Thoracic aorta (tissue), 2 donors: ENCODE results near the gene MYH15. TPM values are rescaled to one million over a fixed set of nuclear protein-coding genes. Genes with fewer than 3 reads are reported as not detected.

Experiments
- ATAC-seq: fragments of 150-250 bp; one replicate; pipeline ENCODE4 v1.8.0; 2017; ENCODE audit warnings: low read depth; ENCODE audit not compliant: insufficient number of reproducible peaks, low FRiP score
- DNase-seq: peaks from one replicate; pipeline ENCODE4 v3.0.0-alpha.2; 2020; ENCODE audit warnings: low spot score
- H3K27ac ChIP-seq, 2 donors: fragments of 200-600 bp; sonication (generic); 1 replicate in 1 of 2; 2 replicates in 1 of 2; pipeline ENCODE4 v1.5.1; 2016; ENCODE audit warnings: mild to moderate bottlenecking in 2 of 2, moderate library complexity in 2 of 2
- H3K27me3 ChIP-seq: fragments of 200-600 bp; sonication (generic); replicated peaks from 2 replicates; pipeline ENCODE4 v1.6.0; 2016; ENCODE audit warnings: mild to moderate bottlenecking; ENCODE audit not compliant: insufficient read depth
- H3K36me3 ChIP-seq: fragments of 200-600 bp; sonication (generic); one replicate; pipeline ENCODE4 v1.5.1; 2016
- H3K4me1 ChIP-seq, 2 donors: fragments of 200-600 bp; sonication (generic); 1 replicate in 1 of 2; 2 replicates in 1 of 2; pipeline versions ENCODE4 v1.5.1 to v1.6.0; 2016; ENCODE audit warnings: low read depth in 2 of 2, mild to moderate bottlenecking in 1 of 2; ENCODE audit not compliant: control insufficient read depth in 1 of 2
- H3K4me3 ChIP-seq: fragments of 200-600 bp; sonication (generic); 2 replicates; pipeline ENCODE4 v1.5.1; 2016; ENCODE audit warnings: mild to moderate bottlenecking
- H3K9me3 ChIP-seq: fragments of 200-600 bp; sonication (generic); 2 replicates; pipeline ENCODE4 v1.5.1; 2016
- CTCF ChIP-seq: fragments of 200-600 bp; sonication (generic); IDR thresholded peaks from one replicate; pipeline ENCODE4 v1.5.1; 2019; ENCODE audit warnings: antibody characterized with exemption
- total RNA-seq, 2 donors: library from RNA; depleted of rRNA; stranded (reverse); fragments of >200 nt; gene quantifications; one replicate each; pipeline versions ENCODE4 v1.1.0 to v1.2.3, GENCODE V29; 2016

Gene MYH15
- total RNA-seq, 2 donors from 2014 or later = 0.14 TPM; not detected in 1

GRCh38 chr3:108342837-108343486 lies 167.4 kb downstream of the MYH15 start:
- Histone ChIP-seq H3K9me3 (no peaks in the 10 kb centered on the region), H3K27ac (no peak overlapping the region), H3K4me3 (no peak overlapping the region), H3K27me3 (no peaks in the 10 kb centered on the region), H3K36me3 (no peaks in the 10 kb centered on the region), H3K4me1 (no peaks in the 10 kb centered on the region)
- ATAC-seq = no peak
- DNase-seq = no peak
- no peak for TF ChIP-seq CTCF

- no peak overlapping the region for H3K4me3 ChIP-seq
- H3K36me3 ChIP-seq = no peaks in the 10 kb centered on the region
- ATAC-seq (no peak), DNase-seq (no peak)
- no peak overlapping the region for H3K27ac ChIP-seq
- no peaks in the 10 kb centered on the region for H3K27me3 ChIP-seq
- TF ChIP-seq CTCF = no peak
- no peaks in the 10 kb centered on the region for H3K9me3 ChIP-seq
- H3K4me1 ChIP-seq = no peaks in the 10 kb centered on the region
Measured at GRCh38 chr3:108341911-108342310, 168.5 kb downstream of the MYH15 start.

- no peak for ATAC-seq
- no peak for DNase-seq
- Histone ChIP-seq H3K27ac (no peak overlapping the region), H3K4me1 (no peaks in the 10 kb centered on the region), H3K4me3 (no peak overlapping the region), H3K9me3 (no peaks in the 10 kb centered on the region), H3K36me3 (no peaks in the 10 kb centered on the region), H3K27me3 (no peaks in the 10 kb centered on the region)
- no peak for TF ChIP-seq CTCF
Measured at GRCh38 chr3:108338901-108339545, 171.4 kb downstream of the MYH15 start.

- no peak for TF ChIP-seq CTCF
- Histone ChIP-seq H3K36me3 (no peaks in the 10 kb centered on the region), H3K27ac (no peak overlapping the region), H3K4me3 (no peak overlapping the region), H3K4me1 (peaks cover 0 to under 1% of the 10 kb centered on the region in 2 donors), H3K9me3 (no peaks in the 10 kb centered on the region), H3K27me3 (no peaks in the 10 kb centered on the region)
- no peak for DNase-seq
- no peak for ATAC-seq
Measured at GRCh38 chr3:108334701-108335100, 175.7 kb downstream of the MYH15 start.

- ATAC-seq = no peak
- Histone ChIP-seq H3K9me3 (no peaks in the 10 kb centered on the region), H3K36me3 (no peaks in the 10 kb centered on the region), H3K4me1 (peaks cover 0 to 8% of the 10 kb centered on the region in 2 donors), H3K27me3 (no peaks in the 10 kb centered on the region), H3K4me3 (no peak overlapping the region), H3K27ac (no peak overlapping the region)
- TF ChIP-seq CTCF = no peak
- no peak for DNase-seq
Measured at GRCh38 chr3:108333961-108334360, 176.4 kb downstream of the MYH15 start.
